ENCODE results near the gene EIF4EBP3. TPM values are rescaled to one million over a fixed set of nuclear protein-coding genes. Genes with fewer than 3 reads are reported as not detected.

Gene EIF4EBP3
- total RNA-seq, 1 experiment from 2014 or later: 8.4 TPM

DNA sequence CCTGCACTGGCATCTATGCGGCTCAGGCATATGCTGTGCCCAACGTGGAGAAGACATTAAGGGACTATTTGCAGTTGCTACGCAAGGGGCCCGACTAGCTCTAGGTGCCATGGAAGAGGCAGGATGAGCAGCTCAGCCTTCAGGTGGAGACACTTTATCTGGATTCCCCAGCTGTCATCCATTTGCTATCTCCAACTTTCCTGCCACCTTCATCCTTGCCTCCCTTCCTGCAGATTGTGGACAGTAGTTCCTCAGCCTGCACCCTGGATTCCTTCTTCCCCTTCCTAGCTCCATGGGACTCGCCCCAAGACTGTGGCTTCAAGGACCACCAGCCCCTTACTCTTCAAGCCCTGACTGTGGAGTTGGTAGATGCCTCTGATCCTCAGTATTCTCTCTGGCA is 19.2 kb downstream of the EIF4EBP3 start:
- no peak for TF ChIP-seq SOX15 (CRISPR knock-in tag; IDR thresholded peaks at IDR 0.05)
- TF ChIP-seq, protein P1, sequence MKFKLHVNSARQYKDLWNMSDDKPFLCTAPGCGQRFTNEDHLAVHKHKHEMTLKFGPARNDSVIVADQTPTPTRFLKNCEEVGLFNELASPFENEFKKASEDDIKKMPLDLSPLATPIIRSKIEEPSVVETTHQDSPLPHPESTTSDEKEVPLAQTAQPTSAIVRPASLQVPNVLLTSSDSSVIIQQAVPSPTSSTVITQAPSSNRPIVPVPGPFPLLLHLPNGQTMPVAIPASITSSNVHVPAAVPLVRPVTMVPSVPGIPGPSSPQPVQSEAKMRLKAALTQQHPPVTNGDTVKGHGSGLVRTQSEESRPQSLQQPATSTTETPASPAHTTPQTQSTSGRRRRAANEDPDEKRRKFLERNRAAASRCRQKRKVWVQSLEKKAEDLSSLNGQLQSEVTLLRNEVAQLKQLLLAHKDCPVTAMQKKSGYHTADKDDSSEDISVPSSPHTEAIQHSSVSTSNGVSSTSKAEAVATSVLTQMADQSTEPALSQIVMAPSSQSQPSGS (CRISPR knock-in tag; IDR thresholded peaks at IDR 0.05; ENCODE audit: borderline replicate concordance, low read depth): no peak
- TF ChIP-seq, protein P2, sequence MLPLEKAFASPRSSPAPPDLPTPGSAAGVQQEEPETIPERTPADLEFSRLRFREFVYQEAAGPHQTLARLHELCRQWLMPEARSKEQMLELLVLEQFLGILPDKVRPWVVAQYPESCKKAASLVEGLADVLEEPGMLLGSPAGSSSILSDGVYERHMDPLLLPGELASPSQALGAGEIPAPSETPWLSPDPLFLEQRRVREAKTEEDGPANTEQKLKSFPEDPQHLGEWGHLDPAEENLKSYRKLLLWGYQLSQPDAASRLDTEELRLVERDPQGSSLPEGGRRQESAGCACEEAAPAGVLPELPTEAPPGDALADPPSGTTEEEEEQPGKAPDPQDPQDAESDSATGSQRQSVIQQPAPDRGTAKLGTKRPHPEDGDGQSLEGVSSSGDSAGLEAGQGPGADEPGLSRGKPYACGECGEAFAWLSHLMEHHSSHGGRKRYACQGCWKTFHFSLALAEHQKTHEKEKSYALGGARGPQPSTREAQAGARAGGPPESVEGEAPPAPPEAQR (CRISPR knock-in tag; IDR thresholded peaks at IDR 0.05): no peak
- no peak for TF ChIP-seq CBFB (CRISPR knock-in tag; IDR thresholded peaks at IDR 0.05; ENCODE audit: low read depth)
- TF ChIP-seq TEAD4 (CRISPR knock-in tag; IDR thresholded peaks at IDR 0.05): no peak
- no peak overlapping the region for H3K27ac Mint-ChIP-seq
- H3K27me3 Mint-ChIP-seq (ENCODE audit: low read depth): peaks cover 3% of the 10 kb centered on the region; the same call in 1 of the 2 replicates
- no peak for DNase-seq (ENCODE audit: low spot score)
- no peak for ATAC-seq
- CTCF ChIA-PET: interaction anchor here (0.6 to 1.1 kb wide), 2 partner anchors 68 to 204 kb away, joined by 3 read pairs; no protein-coding TSS in a partner anchor
- H3K4me3 Mint-ChIP-seq: peak overlapping the region; percentile 5; the same call in 1 of the 2 replicates
- H3K36me3 Mint-ChIP-seq: peaks cover 15% of the 10 kb centered on the region
- peaks cover 19% of the 10 kb centered on the region for H3K4me1 Mint-ChIP-seq
- POLR2A ChIA-PET: interaction anchor here (4.4 kb wide), 1 partner anchor 19 kb away, joined by 29 read pairs; the partner anchor contains the start of gene EIF4EBP3
- H3K9me3 Mint-ChIP-seq: no peaks in the 10 kb centered on the region

DNA sequence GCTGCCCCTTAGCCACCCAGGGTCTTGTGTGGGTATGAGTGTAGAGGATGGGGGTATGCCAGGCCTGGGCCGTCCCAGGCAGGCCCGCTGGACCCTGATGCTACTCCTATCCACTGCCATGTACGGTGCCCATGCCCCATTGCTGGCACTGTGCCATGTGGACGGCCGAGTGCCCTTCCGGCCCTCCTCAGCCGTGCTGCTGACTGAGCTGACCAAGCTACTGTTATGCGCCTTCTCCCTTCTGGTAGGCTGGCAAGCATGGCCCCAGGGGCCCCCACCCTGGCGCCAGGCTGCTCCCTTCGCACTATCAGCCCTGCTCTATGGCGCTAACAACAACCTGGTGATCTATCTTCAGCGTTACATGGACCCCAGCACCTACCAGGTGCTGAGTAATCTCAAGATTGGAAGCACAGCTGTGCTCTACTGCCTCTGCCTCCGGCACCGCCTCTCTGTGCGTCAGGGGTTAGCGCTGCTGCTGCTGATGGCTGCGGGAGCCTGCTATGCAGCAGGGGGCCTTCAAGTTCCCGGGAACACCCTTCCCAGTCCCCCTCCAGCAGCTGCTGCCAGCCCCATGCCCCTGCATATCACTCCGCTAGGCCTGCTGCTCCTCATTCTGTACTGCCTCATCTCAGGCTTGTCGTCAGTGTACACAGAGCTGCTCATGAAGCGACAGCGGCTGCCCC is 19.8 kb downstream of the EIF4EBP3 start:
- Mint-ChIP-seq H3K4me3 (peak overlapping the region; percentile 5; the same call in 1 of the 2 replicates), H3K27me3 (ENCODE audit: low read depth) (peaks cover 3% of the 10 kb centered on the region; the same call in 1 of the 2 replicates), H3K4me1 (peaks cover 19% of the 10 kb centered on the region), H3K27ac (no peak overlapping the region), H3K9me3 (no peaks in the 10 kb centered on the region), H3K36me3 (peaks cover 15% of the 10 kb centered on the region)
- DNase-seq (ENCODE audit: low spot score) (no peak), ATAC-seq (no peak)
- ChIA-PET POLR2A (interaction anchor here (4.4 kb wide), 1 partner anchor 19 kb away, joined by 29 read pairs; the partner anchor contains the start of gene EIF4EBP3), CTCF (interaction anchor here (0.6 to 1.1 kb wide), 2 partner anchors 68 to 203 kb away, joined by 3 read pairs; no protein-coding TSS in a partner anchor)
- no peak for TF ChIP-seq NR2C2 (CRISPR knock-in tag; IDR thresholded peaks at IDR 0.05)
- TF ChIP-seq ZNF396 (CRISPR knock-in tag; IDR thresholded peaks at IDR 0.05; ENCODE audit: borderline replicate concordance): no peak
- TF ChIP-seq, protein P3, sequence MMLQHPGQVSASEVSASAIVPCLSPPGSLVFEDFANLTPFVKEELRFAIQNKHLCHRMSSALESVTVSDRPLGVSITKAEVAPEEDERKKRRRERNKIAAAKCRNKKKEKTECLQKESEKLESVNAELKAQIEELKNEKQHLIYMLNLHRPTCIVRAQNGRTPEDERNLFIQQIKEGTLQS (CRISPR knock-in tag; conservative IDR thresholded peaks at IDR 0.05): no peak
- TF ChIP-seq PRRX2 (CRISPR knock-in tag; IDR thresholded peaks at IDR 0.05): no peak
- TF ChIP-seq, protein P4, sequence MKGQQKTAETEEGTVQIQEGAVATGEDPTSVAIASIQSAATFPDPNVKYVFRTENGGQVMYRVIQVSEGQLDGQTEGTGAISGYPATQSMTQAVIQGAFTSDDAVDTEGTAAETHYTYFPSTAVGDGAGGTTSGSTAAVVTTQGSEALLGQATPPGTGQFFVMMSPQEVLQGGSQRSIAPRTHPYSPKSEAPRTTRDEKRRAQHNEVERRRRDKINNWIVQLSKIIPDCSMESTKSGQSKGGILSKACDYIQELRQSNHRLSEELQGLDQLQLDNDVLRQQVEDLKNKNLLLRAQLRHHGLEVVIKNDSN (CRISPR knock-in tag; IDR thresholded peaks at IDR 0.05): no peak
- TF ChIP-seq, protein P5, sequence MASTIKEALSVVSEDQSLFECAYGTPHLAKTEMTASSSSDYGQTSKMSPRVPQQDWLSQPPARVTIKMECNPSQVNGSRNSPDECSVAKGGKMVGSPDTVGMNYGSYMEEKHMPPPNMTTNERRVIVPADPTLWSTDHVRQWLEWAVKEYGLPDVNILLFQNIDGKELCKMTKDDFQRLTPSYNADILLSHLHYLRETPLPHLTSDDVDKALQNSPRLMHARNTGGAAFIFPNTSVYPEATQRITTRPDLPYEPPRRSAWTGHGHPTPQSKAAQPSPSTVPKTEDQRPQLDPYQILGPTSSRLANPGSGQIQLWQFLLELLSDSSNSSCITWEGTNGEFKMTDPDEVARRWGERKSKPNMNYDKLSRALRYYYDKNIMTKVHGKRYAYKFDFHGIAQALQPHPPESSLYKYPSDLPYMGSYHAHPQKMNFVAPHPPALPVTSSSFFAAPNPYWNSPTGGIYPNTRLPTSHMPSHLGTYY (CRISPR knock-in tag; IDR thresholded peaks at IDR 0.05): no peak
- TF ChIP-seq, protein P1 (CRISPR knock-in tag; IDR thresholded peaks at IDR 0.05; ENCODE audit: borderline replicate concordance, low read depth): no peak
- TF ChIP-seq TP53 (CRISPR knock-in tag; IDR thresholded peaks at IDR 0.05): no peak
- TF ChIP-seq, protein P6, sequence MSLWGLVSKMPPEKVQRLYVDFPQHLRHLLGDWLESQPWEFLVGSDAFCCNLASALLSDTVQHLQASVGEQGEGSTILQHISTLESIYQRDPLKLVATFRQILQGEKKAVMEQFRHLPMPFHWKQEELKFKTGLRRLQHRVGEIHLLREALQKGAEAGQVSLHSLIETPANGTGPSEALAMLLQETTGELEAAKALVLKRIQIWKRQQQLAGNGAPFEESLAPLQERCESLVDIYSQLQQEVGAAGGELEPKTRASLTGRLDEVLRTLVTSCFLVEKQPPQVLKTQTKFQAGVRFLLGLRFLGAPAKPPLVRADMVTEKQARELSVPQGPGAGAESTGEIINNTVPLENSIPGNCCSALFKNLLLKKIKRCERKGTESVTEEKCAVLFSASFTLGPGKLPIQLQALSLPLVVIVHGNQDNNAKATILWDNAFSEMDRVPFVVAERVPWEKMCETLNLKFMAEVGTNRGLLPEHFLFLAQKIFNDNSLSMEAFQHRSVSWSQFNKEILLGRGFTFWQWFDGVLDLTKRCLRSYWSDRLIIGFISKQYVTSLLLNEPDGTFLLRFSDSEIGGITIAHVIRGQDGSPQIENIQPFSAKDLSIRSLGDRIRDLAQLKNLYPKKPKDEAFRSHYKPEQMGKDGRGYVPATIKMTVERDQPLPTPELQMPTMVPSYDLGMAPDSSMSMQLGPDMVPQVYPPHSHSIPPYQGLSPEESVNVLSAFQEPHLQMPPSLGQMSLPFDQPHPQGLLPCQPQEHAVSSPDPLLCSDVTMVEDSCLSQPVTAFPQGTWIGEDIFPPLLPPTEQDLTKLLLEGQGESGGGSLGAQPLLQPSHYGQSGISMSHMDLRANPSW (CRISPR knock-in tag; conservative IDR thresholded peaks at IDR 0.05; ENCODE audit: low read depth): no peak
- TF ChIP-seq MYBL2 (CRISPR knock-in tag; IDR thresholded peaks at IDR 0.05): no peak
- no peak for TF ChIP-seq JUN (CRISPR knock-in tag; IDR thresholded peaks at IDR 0.05)
- TF ChIP-seq, protein P7, sequence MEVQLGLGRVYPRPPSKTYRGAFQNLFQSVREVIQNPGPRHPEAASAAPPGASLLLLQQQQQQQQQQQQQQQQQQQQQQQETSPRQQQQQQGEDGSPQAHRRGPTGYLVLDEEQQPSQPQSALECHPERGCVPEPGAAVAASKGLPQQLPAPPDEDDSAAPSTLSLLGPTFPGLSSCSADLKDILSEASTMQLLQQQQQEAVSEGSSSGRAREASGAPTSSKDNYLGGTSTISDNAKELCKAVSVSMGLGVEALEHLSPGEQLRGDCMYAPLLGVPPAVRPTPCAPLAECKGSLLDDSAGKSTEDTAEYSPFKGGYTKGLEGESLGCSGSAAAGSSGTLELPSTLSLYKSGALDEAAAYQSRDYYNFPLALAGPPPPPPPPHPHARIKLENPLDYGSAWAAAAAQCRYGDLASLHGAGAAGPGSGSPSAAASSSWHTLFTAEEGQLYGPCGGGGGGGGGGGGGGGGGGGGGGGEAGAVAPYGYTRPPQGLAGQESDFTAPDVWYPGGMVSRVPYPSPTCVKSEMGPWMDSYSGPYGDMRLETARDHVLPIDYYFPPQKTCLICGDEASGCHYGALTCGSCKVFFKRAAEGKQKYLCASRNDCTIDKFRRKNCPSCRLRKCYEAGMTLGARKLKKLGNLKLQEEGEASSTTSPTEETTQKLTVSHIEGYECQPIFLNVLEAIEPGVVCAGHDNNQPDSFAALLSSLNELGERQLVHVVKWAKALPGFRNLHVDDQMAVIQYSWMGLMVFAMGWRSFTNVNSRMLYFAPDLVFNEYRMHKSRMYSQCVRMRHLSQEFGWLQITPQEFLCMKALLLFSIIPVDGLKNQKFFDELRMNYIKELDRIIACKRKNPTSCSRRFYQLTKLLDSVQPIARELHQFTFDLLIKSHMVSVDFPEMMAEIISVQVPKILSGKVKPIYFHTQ (CRISPR knock-in tag; IDR thresholded peaks at IDR 0.05): no peak
- no peak for TF ChIP-seq ETV6 (CRISPR knock-in tag; IDR thresholded peaks at IDR 0.05)
- TF ChIP-seq, protein P8, sequence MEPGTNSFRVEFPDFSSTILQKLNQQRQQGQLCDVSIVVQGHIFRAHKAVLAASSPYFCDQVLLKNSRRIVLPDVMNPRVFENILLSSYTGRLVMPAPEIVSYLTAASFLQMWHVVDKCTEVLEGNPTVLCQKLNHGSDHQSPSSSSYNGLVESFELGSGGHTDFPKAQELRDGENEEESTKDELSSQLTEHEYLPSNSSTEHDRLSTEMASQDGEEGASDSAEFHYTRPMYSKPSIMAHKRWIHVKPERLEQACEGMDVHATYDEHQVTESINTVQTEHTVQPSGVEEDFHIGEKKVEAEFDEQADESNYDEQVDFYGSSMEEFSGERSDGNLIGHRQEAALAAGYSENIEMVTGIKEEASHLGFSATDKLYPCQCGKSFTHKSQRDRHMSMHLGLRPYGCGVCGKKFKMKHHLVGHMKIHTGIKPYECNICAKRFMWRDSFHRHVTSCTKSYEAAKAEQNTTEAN (CRISPR knock-in tag; IDR thresholded peaks at IDR 0.05): no peak
